HFF-Myc (cell line): ENCODE data around the gene CDH4.

ENCODE experiments used
- DNase-seq: peaks from one replicate; pipeline ENCODE4 v3.0.0-alpha.2; 2011; ENCODE audit warnings: low read depth; ENCODE audit errors: extremely low read depth
- H3K4me3 ChIP-seq: replicated peaks from 2 replicates; pipeline ENCODE4 v1.5.1; 2011; ENCODE audit warnings: low read depth, mild to moderate bottlenecking, control low read depth, low read length
- TF ChIP-seq, protein P1 (sequence below): IDR thresholded peaks from 2 replicates; pipeline ENCODE4 v1.5.1; 2012; ENCODE audit warnings: mild to moderate bottlenecking, low read depth, low read length, control low read depth; ENCODE audit errors: missing control alignments

Gene CDH4

DNA sequence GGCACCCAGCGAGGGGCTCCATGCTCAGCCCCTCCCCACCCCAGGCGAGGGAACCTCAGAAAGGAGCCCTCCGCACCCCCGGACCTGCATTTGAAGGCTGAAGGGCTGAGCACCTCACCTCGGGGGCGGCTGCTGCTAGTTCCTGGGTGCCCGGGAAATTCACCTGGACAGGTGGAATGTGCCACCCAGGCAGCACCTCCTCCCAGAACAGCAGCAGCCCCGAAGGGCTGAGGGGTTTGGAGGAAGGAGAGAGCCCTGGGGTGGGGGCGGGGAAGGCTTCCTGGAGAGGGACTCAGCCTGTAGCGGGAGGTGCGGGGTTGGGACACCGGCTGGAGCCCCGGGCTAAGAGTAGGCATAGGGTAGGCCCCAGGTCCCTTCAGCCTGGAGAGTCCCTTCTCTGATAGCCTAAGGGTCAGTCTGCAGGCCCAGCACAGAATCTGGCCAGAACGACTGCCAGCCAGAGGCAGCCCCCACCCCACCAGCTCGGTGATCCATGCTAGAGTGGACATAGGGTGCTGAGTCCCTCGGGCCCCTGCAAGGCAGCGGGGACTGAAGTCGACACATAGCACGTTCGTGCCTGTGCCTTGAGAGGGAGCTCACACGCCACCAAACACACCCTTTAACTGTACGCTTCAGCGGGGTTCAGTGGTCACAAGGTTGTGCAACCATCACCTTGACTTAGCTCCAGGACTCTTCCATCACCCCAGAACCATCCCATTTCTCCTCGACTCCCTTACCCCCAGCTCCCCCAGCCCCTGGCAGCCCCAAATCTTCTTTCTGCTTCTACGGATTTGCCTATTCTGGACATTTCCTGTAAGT is 632.7 kb downstream of the CDH4 start:
- H3K4me3 ChIP-seq: no peak overlapping the region
- TF ChIP-seq, protein P1, sequence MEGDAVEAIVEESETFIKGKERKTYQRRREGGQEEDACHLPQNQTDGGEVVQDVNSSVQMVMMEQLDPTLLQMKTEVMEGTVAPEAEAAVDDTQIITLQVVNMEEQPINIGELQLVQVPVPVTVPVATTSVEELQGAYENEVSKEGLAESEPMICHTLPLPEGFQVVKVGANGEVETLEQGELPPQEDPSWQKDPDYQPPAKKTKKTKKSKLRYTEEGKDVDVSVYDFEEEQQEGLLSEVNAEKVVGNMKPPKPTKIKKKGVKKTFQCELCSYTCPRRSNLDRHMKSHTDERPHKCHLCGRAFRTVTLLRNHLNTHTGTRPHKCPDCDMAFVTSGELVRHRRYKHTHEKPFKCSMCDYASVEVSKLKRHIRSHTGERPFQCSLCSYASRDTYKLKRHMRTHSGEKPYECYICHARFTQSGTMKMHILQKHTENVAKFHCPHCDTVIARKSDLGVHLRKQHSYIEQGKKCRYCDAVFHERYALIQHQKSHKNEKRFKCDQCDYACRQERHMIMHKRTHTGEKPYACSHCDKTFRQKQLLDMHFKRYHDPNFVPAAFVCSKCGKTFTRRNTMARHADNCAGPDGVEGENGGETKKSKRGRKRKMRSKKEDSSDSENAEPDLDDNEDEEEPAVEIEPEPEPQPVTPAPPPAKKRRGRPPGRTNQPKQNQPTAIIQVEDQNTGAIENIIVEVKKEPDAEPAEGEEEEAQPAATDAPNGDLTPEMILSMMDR: no peak
- no peak for DNase-seq

DNA sequence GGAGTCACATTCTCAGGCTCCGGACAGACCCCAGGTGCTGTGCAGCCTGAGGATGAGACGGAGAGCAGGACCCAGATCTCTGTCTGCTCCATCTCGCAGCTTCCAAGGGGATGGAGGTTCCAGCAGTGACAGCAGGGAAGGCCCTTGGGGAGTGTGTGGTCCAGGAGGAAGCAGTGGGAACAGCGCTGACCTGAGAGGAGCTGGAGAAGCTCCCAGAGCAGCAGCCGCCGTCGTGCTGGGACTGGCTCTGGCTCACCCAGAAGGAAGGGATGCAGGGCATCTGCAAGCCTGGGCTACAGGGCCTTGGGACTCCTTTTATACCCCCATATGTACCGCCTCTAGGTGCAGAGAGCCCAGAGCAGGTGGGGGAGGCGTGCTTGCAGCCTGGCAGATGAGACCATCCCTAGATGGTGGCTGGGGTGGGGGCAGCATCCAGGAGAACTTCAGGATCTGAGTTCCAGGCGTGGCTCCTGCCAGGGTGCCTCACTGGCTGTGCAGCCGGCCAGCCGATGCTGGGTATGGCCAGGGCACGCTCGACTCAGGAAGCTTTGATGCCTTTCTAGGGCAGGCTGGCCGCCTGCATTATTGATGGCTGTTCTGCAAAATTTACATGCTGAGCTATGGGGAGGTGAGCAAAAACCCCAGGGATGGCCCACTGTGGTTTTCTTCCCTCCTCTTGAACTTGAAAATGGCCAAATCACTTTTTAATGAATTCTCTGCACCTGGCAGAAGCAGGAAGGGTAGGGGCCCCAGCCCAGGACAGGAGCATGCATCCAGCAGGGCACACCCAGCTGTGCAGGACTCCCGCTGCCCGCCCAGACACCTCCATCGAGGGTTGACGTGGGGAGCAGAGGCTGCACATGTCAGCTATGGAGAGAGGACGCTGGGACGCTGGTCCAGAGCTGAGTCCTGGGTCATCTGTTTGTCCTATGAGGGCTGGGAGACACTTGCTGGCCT is 634.0 kb downstream of the CDH4 start:
- H3K4me3 ChIP-seq: no peak overlapping the region
- TF ChIP-seq, protein P1: no peak
- no peak for DNase-seq

DNA sequence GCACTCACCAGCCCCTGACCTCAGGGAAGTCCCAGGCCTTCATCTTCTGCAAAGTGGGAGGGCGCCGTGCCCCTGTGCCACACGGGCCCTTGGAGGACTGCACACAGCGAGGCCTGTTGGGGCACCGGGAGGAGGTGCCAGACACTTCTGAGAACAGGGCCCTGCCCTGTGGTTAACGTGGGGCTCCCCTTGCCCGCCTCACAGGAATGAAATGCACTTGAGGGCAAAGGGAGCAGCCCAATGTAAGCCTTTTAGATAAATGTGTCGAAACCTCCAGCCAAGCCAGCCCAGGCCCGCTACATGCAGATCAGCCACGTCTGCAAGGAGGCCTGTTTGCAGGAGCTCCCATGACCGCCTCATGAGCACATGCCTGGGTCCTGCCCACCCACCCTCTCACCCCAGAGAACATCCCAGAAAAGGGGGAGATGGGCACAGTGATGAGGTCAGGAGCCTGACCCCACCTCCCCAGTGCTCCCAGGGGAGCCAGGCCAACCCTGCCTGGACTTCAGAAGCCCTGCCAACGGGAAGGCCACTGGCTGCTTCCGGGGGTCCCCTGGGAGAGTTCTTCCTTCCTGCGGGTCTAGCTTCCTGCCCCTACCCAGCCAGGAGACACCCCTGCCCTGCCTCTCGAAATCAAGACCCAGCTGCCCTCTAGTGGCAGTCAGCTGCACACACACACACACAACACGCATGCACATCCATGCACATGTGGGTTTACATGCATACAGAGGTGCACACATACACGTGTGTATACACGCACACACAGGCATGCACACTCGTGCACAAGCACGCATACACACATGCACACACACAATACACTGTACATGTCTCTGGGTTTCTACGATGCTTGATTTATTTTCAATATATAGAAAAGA is 634.9 kb downstream of the CDH4 start:
- no peak overlapping the region for H3K4me3 ChIP-seq
- DNase-seq: no peak
- TF ChIP-seq, protein P1: peak; percentile 82

DNA sequence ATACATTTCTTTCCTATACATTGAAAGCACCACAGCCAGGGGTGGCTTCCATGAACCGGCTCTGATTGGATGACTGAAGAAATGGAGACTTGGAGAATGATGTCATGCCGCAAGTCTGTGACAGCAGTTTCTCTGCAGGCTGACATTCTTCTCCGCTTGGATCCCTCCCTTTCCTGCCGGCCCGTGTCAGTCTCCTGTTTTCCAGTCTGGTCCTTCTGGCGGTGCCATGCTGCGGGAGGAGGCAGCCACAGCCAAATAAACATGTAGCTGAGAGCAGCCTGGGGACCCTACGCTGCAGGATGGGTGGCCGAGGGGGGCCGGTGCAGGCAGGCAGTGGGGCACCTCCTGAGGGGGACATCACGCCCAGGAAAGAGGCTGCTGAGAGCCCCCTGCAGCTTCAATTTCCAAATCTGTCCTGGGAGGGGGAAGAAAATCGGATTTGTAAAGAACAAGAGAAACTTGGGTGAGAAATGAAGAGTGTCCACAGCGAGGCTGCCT is 635.6 kb downstream of the CDH4 start:
- TF ChIP-seq, protein P1: no peak
- DNase-seq: no peak
- no peak overlapping the region for H3K4me3 ChIP-seq

DNA sequence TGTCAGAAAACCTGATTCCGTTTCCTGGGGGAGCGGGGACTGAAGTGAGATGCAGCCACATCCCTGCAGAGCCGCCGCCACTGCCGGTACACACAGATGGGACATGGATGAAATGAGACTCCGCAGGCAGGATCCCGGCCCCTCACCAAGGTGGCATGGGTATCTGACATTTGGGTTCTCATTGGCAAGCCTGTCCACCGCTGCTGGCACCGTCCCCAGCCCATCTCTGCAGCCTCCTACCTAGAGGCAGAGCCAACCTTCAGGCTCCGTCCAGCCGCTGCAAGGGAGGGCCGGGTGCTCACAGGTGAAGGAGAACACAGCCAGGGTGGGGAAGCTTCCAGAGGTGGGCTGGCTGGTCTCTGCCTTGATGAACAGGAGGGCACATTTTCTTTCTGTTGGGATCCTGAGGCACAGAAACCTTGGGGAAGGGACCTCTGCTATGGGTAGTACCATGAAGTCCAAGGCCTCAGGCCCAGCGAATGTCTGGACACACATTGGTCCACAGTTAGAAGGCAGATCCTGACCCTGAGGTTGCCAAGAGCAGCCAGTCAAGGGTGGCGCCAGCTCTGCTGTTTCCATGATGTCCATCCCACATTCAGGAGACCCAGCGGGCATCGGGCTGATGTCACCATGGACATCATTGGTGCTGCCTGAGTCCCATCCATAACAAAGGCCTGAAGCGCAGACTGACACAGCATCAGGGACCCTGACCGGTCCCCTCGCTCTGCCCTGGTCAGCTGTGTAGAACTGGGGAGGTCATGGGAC is 636.2 kb downstream of the CDH4 start:
- TF ChIP-seq, protein P1: no peak
- no peak for DNase-seq
- H3K4me3 ChIP-seq: no peak overlapping the region
